GM18505 (cell line): ENCODE measurements around the gene MS4A4E.

Experiments
- ATAC-seq: cut with Tn5 transposase; IDR thresholded peaks from one replicate; pipeline ENCODE4 v1.9.1; 2021; ENCODE audit not compliant: unreplicated experiment
- POLR2A ChIP-seq: IDR thresholded peaks from 4 replicates; pipeline ENCODE4 v1.6.1; 2011; ENCODE audit warnings: borderline replicate concordance; ENCODE audit not compliant: insufficient read depth, insufficient read length; ENCODE audit errors: extremely low read depth

Gene MS4A4E

DNA sequence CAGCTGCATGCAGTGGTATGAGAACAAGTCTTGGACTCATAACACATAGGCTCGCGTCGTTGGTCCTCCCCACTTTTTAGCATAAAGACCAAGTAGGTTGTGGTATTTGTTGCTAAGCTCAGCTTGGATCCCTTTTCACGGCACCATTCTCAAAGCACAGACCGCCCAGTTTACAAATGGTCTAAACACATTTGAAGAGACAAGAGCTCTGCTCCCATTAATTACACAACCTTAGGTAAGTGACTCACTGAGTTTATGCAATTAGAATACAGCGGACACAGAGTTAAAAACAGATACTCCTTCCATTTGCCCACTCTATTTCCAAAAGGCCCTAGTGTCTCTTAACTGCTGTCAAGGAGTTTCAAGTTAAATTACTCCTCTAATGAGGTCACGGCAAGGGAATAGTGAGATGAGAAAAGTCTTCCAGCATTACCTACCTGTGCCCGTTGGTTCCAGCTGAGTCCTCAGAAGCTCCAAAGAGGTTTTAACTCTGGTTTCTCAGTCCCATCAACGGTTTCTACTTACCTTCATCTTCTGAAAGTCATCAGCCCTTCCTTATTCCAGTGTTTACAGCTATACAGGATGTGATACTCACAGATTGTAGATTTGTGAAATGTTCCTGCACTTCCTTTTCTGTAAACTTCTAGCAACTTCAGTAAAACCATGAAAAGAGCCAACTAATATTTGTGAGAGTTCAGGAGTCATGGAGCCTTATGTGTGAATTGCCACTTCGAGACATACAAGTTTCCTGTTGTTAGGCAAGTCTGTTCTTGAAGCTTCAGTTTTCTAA lies 60.2 kb downstream of the MS4A4E start, which contains the start of gene MS4A6A:
MS4A6A (minus strand) TSS at position 543 of the 790 bp plus-strand sequence. CDS start 1,356 bp downstream, outside the sequence.
- ATAC-seq, result no peak

GRCh38 chr11:60175860-60176275 lies 67.1 kb downstream of the MS4A4E start:
- TF ChIP-seq POLR2A, result no peak
- no peak for ATAC-seq

More for the DNA sequence above, 60.2 kb downstream of the MS4A4E start, which contains the start of gene MS4A6A:
- no peak for TF ChIP-seq POLR2A

DNA sequence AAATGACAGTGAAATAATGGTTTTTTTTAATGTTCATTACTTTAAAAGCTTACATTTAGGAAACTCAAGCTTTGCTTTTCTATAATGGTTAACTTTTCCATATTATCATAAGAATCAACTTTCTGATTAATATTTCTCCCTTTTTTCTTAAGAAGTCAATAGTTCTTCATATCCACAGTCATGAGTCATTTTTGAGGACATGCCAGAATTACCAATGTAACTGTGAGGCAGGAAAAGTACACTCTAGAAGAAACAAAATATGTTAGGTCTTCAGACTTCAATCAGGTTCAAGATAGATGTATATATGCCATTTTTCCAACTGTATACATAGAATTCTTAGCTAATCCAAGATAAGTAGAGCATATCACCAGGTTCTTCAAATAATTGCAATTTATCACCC lies 70.9 kb downstream of the MS4A4E start:
- TF ChIP-seq POLR2A, result no peak
- no peak for ATAC-seq

- no peak for TF ChIP-seq POLR2A
Observed at GRCh38 chr11:60170566-60170965, 72.4 kb downstream of the MS4A4E start.

DNA sequence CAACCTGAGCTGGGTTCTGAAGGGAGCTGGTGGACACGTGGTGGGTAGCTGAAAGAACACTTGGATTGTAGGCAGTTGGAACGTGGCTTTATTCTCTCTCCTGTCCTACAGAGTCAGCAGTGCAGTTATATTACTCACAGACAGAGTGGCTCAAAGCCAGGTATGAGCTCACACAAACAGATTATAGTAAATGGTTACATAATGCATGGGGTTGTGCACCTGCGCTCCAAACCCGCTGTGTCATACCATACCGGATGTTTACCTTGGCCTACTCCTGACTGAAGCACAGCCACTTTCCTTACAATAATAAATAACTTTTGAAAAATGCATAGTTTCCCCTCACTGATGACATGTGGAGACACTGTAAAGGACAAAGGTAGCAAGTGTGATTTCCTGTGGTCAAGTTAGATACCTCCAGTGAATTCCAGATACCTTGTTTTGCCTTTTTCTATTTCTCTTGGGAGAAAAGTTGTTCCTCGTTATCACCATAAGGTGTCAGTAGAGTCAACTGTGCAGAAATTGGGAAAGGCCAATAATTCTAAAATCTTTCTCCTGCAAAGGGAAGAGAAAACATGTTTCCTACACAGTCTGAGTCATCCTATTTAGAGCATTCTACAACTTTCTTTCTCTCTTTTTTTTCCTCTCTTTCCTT lies 73.5 kb downstream of the MS4A4E start:
- no peak for TF ChIP-seq POLR2A
- no peak for ATAC-seq

More at GRCh38 chr11:60170566-60170965, 72.4 kb downstream of the MS4A4E start:
- no peak for ATAC-seq

GRCh38 chr11:60168306-60168705 lies 74.6 kb downstream of the MS4A4E start:
- no peak for TF ChIP-seq POLR2A

DNA sequence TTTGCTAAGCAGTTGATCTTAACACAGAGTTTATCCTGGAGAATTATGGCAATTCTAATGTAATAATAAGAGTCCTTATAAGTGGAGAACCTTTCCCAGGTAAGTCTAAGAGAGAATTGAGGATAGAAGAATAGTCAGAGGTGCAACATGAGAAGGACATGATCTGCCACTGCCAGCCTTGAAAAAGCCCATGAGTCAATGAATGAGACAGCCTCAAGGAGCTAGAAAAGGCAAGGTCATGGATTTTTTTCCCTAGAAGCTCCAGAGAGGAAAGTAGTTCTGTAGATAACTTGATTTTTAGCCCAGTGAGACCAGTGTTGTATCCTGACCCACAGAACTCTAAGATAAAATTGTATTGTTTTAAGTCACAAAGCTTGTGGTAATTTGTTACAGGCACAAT lies 77.0 kb downstream of the MS4A4E start:
- no peak for TF ChIP-seq POLR2A
- no peak for ATAC-seq

More at GRCh38 chr11:60168306-60168705, 74.6 kb downstream of the MS4A4E start:
- no peak for ATAC-seq

- no peak for ATAC-seq
- TF ChIP-seq POLR2A, result no peak
Observed at GRCh38 chr11:60165538-60165937, 77.4 kb downstream of the MS4A4E start.

DNA sequence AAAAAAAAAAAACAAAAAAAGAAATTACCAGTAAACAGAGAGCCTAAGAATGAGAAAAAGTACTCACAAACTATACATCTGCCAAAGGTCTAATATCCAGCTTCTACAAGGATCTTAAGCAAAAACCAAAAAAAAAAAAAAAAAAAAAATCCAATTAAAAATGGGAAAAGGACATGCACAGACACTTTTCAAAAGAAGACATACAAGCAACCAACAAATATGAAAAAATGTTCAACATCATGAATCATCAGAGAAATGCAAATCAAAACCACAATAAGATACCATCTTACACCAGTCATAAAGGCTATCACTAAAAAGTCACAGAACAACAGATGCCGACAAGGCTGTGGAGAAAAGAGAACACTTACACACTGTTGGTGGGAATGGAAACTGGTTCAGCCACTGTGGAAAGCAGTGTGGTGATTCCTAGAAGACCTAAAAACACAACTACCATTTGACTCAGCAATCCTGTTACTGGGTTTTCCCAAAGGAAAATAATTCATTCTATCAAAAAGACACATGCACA lies 78.3 kb downstream of the MS4A4E start:
- no peak for TF ChIP-seq POLR2A
- ATAC-seq, result no peak

- no peak for TF ChIP-seq POLR2A
- no peak for ATAC-seq
Observed at GRCh38 chr11:60161766-60162165, 81.2 kb downstream of the MS4A4E start.

GRCh38 chr11:60161107-60161506 lies 81.8 kb downstream of the MS4A4E start:
- no peak for TF ChIP-seq POLR2A
- ATAC-seq, result no peak

DNA sequence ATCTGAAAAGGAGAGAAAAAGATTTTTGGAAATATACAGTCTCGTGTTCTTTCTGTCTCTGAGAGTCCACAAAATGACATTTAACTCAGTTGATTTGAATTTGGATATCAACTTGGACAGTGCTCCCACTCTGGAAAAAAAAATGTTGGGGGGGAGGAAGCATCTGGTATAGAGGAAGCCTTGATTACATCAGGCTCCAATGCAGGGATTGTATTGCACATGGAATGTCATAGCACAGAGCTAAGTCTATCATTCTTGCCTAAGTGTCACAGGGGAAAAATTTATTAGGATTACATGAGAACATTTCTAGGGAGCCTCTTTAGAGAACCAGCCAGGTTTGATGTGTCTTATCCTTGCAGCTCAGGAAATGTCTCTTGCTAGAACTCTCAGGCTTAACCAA lies 83.1 kb downstream of the MS4A4E start:
- no peak for TF ChIP-seq POLR2A
- ATAC-seq, result no peak

DNA sequence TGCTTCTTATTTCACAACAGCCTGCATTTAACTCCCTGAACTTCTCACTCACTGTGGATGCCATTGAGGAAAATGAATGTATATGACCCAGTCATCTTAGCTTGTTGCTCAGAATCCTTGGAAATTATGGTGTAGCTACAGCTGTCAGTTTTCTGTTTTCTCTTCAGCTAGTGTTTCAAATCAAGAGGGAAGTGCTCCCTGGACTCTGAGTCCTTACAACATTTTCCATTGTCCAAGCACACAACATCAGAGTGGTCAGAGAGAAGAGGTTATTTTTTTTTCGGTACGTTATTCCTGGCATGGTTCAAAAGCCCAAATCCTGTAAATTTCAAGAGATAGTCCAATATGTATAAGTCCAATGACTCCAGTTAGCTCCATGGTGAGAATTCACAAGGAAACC lies 83.7 kb downstream of the MS4A4E start:
- ATAC-seq, result no peak
- TF ChIP-seq POLR2A, result no peak

DNA sequence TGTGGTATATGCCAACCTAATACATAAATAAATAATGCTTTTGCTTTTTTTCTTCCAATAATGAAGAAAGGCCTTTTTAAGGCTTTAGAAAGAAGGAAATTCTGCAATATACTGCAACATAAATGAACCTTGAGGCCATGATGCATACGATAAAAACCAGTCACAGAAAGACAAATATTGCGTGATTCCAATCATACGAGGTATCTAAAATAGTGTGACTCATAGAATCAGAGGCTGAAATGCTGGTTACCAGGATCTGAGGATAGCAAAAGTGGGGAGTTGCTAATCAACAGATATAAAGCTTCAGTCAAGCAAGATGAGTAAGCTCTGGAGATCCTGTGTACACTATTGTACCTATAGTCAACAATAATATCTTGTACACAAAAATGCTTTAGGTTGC lies 84.3 kb downstream of the MS4A4E start:
- ATAC-seq, result no peak
- TF ChIP-seq POLR2A, result no peak
